HG03135 (cell line): Measurements from ENCODE around the gene RMRP.
A peak's percentile ranks its signal among the peaks of the same experiment; 100 is the strongest.
"Not testable (repeated sequence)": the region's sequence is repeated elsewhere in the genome, so short reads cannot be mapped to it uniquely, and the experiment has no call there.

ENCODE experiments used
- ATAC-seq: cut with Tn5 transposase; IDR thresholded peaks from one replicate; pipeline ENCODE4 v1.9.1; 2021; ENCODE audit warnings: mild to moderate bottlenecking, moderate library complexity; ENCODE audit not compliant: unreplicated experiment

The RMRP gene

GRCh38 chr9:35646153-35646532, 11.7 kb downstream of the RMRP start:
- ATAC-seq: peak; percentile 4

DNA sequence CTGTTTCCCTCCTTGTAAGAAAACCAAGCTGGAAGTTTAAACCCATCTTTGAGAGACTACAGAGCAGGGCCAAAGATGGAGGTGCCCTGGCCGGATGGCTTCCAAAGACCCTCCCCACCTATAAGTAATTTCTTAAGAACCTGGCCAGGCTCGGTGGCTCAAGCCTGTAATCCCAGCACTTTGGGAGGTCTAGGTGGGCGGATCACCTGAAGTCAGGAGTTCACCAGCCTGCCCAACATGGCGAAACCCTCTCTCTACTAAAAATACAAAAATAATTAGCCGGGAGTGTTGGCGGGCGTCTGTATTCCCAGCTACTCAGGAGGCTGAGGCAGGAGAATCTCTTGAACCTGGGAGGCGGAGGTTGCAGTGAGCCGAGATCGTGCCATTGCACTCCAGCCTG, 12.1 kb downstream of the RMRP start:
- ATAC-seq: not testable (repeated sequence)

- no peak for ATAC-seq
Observed at GRCh38 chr9:35643046-35643445, 14.8 kb downstream of the RMRP start.

DNA sequence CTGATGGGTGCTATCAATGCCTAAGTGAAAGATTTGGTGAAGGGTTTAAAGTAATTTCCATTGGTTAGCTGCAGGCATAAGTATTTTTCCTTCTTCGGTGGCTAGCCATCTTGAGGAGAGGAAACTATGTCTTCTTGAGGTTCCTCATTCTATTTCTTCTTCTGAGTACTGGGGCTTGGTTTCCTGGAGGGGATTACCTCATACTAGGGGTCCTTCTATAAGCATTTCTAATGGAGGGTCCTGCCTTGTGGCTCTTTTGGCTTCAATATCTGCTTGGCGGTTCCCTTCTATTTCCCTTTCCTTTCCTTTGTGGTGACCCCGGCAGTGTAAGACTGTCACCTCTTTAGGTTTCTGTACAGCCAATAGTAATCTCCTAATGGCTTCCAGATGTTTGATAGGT, 16.3 kb downstream of the RMRP start:
- ATAC-seq: not testable (repeated sequence)

- not testable (repeated sequence) for ATAC-seq
Observed at GRCh38 chr9:35640431-35640830, 17.4 kb downstream of the RMRP start.

GRCh38 chr9:35639631-35640030, 18.2 kb downstream of the RMRP start:
- ATAC-seq: no peak

- ATAC-seq: not testable (repeated sequence)
Observed at GRCh38 chr9:35639225-35639624, 18.6 kb downstream of the RMRP start.

DNA sequence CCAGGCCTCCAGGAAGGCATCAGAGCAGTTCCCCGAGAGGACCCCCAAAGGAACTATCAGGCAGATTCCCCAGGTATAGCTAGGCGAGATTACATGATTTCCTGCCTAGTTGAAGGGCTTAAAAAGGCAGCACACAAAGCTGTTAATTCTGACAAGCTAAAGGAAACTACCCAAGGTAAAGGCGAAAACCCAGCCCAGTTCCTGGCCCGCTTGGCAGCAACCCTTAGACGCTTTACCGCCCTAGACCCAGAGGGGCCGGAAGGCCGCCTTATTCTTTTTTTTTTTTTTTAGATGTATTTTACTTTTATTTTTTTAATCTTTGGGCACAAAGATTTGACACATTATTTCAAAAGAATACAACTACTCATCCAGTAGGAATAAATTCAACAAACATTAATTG, 19.1 kb downstream of the RMRP start:
- ATAC-seq: not testable (repeated sequence)

DNA sequence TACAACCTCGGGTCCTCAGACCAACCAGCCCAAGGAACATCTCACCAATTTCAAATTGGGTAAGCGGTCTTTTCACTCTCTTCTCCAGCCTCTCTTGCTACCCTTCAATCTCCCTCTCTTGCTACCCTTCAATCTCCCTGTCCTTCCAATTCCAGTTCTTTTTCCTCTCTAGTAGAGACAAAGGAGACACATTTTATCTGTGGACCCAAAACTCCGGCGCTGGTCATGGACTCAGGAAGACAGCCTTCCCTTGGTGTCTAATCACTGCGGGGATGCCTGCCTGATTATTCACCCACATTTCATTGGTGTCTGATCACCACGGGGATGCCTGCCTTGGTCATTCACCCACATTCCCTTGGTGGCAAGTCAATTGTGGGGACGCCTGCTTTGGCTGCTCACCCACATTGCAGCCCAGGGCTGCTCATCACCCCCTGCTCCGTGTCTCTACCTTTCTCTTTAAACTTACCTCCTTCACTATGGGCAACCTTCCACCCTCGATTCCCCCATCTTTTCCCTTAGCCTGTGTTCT, 20.3 kb downstream of the RMRP start:
- ATAC-seq: not testable (repeated sequence)

DNA sequence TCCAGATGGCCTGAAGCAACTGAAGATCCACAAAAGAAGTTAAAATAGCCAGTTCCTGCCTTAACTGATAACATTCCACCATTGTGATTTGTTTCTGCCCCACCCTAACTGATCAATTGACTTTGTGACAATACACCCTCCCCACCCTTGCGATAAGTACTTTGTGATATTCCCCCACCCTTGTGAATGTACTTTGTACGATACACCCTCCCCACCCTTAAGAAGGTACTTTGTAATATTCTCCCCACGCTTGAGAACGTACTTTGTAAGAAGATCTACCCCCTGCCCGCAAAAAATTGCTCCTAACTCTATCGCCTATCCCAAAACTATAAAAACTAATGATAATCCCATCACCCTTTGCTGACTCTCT, 21.0 kb downstream of the RMRP start:
- not testable (repeated sequence) for ATAC-seq

GRCh38 chr9:35636135-35636876, 21.5 kb downstream of the RMRP start:
- no peak for ATAC-seq

DNA sequence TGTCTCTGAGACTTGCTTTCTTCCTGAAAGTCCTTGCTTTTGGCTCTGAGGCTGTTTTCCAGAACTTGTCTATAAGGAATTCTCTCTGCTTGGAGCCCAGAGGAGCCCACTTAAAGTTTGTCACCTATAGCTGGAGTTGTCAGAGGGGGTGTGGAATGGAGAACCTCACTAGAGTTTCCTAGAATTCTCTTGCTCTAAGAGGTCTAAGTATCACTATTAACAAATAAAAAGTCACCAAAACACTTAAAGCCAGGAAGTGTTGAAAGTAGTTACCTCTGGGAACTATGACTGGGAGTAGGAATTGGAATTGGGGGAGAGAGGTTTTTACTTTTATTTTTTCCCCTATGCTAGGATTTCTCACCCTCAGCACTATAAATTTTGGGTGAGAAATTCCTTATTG, 22.1 kb downstream of the RMRP start:
- no peak for ATAC-seq

- ATAC-seq: no peak
Observed at GRCh38 chr9:35629597-35629996, 28.2 kb downstream of the RMRP start.

DNA sequence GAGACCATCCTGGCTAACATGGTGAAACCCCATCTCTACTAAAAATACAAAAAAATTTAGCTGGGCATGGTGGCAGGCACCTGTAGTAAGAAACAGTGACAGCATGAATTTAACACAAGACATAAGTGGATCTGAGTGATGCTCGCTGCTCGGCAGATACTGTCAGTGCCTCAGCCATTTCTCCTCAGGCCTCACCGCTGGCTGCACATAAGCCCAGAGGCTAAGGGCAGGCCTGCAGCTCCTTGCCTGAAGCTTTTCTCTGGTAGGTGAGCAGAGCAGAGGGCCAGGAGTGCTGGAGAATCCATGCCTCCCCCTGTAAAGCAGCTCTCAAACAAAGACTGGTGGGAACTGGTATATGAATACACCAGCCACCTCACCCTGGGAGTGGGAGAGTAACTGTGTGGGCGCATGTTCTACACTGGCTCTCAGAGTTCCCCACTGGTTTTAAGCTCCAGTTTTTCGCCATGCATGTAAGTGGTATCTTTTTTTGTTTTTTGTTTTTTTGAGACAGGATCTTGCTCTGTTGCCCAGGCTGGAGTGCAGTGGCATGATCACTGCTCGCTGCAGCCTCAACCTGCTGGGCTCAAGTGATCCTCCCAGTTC, 29.3 kb downstream of the RMRP start:
- ATAC-seq: no peak

DNA sequence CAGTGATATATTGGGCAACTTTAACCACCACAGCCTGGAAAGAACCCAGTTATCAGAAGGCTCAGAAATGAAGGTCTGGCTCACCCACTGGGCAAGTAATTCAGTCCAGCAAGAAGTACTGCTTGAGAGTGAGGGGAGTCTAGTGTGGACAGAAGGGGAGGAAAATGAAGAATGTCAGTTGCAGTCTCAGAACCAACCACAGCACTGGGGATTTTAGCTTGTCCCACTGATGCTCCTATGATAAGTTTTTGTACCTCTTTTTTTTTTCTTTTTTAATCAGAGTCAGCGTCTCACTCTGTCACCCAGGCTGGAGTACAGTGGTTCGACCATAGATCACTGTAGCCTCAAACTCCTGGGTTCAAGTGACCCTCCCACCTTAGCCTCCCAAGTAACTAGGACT, 30.2 kb downstream of the RMRP start:
- ATAC-seq: no peak

- ATAC-seq: peak; percentile 56
Observed at GRCh38 chr9:35619800-35620158, 38.0 kb downstream of the RMRP start.

DNA sequence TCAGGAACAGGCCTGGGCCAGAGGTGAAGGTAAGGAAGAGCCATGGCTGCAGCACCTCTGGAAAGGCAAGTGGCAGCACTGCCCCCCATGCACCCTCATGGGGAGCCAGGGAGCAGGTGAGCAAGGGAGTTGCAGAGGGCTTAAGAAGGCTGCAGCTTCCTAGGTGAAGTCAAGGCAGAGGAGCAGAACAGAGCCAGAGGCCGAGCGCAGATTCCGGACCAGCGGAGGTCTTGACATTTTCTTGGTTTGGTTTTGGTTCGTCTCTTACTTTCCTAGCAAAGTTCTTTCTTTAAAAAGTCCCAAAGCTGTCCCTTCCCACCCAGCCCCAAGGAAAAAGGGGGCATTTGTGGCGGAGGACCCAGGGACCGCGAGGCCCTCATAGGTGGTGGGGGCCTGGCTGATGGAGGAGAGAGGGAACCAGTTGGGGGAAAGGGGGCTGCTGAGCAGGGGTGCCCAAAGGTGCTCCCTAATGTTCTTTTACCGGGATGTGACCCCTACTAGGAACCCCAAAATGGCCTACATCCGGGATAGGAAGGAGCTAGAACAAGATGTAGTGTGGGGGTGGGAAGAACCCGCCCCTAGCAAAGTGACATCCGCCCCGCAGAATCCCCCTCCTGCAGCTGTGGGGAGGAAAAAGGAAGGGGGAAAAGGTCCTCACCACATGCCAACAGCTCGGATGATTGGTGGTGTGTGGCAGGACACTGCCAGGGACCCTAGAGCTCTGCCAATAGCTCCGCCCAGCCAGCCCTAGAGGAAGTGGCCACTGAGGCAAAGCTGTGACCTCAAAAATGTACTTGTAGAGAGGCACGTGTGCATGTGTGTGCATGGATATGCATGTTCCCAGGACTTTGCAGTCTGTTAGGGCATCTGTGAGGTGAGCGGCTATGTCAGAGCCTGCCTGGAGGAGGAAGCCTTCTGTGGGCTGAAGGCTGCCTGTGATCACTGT, 38.7 kb downstream of the RMRP start:
- peak; percentile 38 for ATAC-seq

- ATAC-seq: no peak
Observed at GRCh38 chr9:35618325-35618727, 39.5 kb downstream of the RMRP start, which contains the start of gene CD72. Gene CD72, minus strand, starts transcription at chr9:35618413. Its CDS starts 110 bp downstream, at chr9:35618303.

- ATAC-seq: no peak
Observed at GRCh38 chr9:35617548-35617947, 40.3 kb downstream of the RMRP start.

DNA sequence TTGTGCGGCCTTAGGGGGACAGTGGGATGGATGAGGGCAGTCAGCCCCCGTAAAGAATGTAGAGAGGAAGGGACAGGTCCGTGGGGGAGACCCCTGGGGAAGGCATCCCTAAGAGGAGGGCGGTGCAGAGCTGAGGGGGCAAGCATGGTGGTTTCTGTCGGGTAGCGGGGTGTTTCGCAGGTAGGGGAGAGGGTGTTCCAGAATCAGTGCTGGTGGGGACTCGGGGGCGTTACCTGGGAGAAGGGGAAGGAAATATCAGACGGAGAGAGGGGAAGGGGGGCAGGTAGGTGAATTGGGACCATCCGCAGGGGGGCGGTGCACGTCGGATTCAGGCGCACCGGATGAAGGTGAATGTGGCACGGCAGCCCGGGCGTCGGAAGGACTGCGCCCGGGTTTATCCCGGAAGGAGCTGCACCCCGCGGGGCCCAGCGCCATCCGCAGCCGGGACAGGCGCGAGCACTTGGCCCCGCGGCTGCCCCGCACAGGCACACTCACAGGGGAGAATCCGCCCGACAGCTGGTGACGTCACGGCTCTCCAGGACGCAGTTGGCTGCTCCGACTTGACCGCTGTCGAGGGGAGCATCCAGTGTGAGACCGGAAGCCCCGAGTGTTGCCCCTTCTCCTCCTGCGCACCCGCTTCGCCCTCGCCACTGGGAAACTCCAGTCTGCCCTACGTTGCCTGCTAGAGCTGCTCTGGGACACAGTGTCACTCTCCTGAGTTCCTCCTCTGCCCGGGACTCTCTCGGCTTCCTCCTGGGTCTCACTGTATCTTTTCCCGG, 40.9 kb downstream of the RMRP start:
- no peak for ATAC-seq
